ENCODE results near the gene TMEM202. TPM values are rescaled to one million over a fixed set of nuclear protein-coding genes. Genes with fewer than 3 reads are reported as not detected.
"Not testable (repeated sequence)": the region's sequence is repeated elsewhere in the genome, so short reads cannot be mapped to it uniquely, and the experiment has no call there.

Gene TMEM202
- total RNA-seq, 1 donor from 2014 or later, result not detected

GRCh38 chr15:72398648-72399047 lies 543 bp downstream of the TMEM202 start:
- intact Hi-C loops (cut with micrococcal nuclease), result no loop called here

DNA sequence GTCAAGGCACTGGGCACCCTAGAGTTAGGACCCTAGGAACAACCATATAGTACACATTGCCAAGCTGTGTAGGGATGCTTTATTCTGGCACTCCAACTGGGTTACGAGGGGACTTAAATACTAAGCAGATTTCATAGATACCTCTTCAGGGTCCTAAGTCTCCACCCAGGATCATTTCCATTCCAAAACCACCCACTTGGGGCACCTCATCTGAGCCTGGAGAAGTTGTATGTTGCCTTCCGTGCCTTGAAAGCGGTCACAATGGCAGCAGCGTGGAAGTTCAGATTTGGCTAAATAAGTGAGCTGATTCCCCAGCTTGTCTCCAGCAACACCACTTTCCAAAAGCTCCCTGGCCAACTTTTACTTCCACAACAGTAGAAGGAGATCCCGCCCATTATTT lies 4.6 kb downstream of the TMEM202 start:
- intact Hi-C loops (cut with micrococcal nuclease), result no loop called here

- intact Hi-C loops (cut with micrococcal nuclease), result no loop called here
These were observed 6.3 kb downstream of the TMEM202 start for GRCh38 chr15:72404356-72404755.

- intact Hi-C loops (cut with micrococcal nuclease), result no loop called here
These were observed 6.7 kb downstream of the TMEM202 start for GRCh38 chr15:72404841-72405240.

GRCh38 chr15:72406936-72407335 lies 8.8 kb downstream of the TMEM202 start:
- intact Hi-C loops (cut with micrococcal nuclease), result no loop called here

GRCh38 chr15:72411111-72411510 lies 13.0 kb downstream of the TMEM202 start:
- intact Hi-C loops (cut with micrococcal nuclease), result no loop called here

DNA sequence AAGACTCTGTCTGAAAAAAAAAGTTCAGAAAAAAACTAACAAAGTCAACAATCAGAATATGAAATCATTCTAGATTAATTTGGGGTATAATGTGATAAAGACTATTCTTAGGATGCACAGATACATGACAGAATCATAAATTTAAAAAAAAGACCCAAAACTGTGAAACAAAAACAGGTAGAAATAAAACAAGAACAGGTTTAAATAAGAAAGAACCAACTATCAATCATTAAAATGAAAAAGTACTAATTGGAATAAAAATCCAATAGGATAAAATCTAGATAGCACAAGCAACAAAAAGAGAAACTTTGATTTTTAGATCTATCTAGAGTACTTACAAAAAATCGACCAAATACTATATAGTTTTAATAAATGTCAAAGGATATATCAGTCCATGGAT lies 13.4 kb downstream of the TMEM202 start:
- intact Hi-C loops (cut with micrococcal nuclease), result no loop called here

- intact Hi-C loops (cut with micrococcal nuclease), result not testable (repeated sequence)
These were observed 15.2 kb downstream of the TMEM202 start for GRCh38 chr15:72413337-72413736.

GRCh38 chr15:72415304-72415703 lies 17.2 kb downstream of the TMEM202 start:
- intact Hi-C loops (cut with micrococcal nuclease), result no loop called here

DNA sequence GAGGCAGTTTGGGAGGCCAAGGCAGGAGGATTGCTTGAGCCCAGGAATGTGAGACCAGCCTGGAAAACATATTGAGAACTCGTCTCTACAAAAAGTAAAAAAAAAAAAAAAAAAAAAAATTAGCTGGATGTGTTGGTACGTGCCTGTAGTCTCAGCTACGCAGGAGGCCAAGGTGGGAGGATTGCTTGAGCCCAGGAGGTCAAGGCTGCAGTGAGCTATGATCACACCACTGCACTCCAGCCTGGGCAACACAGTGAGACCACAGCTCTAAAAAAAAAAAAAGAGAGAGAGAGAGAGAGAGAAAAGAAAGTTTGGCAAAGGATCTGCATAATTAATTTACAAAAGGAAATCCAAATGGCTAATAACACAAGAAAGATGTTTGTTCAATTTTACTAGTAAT lies 21.7 kb downstream of the TMEM202 start:
- intact Hi-C loops (cut with micrococcal nuclease), result not testable (repeated sequence)

DNA sequence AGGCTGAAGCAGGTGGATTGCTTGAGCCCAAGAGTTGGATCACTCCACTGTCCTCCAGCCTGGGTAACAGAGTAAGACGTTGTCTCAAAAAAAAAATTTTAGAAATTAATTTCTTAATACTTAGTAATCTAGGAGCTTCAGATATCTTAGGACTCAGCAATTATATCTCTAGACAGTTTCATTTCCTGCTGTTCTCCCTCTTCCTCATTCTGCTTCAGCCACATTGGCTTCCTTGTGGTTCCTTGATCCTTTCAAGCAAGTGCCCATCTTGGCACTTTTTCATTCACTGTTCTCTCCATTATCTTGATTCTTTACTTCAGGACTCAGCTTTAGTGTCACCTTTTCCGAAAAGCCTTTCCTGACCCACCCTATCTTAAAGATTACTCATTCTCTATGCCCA lies 22.5 kb downstream of the TMEM202 start:
- intact Hi-C loops (cut with micrococcal nuclease), result no loop called here

- intact Hi-C loops (cut with micrococcal nuclease), result no loop called here
These were observed 23.4 kb downstream of the TMEM202 start for GRCh38 chr15:72421484-72421883.

- intact Hi-C loops (cut with micrococcal nuclease), result no loop called here
These were observed 25.2 kb downstream of the TMEM202 start for GRCh38 chr15:72423256-72423655.

- intact Hi-C loops (cut with micrococcal nuclease), result no loop called here
These were observed 28.6 kb downstream of the TMEM202 start for GRCh38 chr15:72426753-72427152.

GRCh38 chr15:72437650-72438316 lies 39.7 kb downstream of the TMEM202 start:
- intact Hi-C loops (cut with micrococcal nuclease), result no loop called here

GRCh38 chr15:72442848-72443247 lies 44.7 kb downstream of the TMEM202 start:
- intact Hi-C loops (cut with micrococcal nuclease), result not testable (repeated sequence)

DNA sequence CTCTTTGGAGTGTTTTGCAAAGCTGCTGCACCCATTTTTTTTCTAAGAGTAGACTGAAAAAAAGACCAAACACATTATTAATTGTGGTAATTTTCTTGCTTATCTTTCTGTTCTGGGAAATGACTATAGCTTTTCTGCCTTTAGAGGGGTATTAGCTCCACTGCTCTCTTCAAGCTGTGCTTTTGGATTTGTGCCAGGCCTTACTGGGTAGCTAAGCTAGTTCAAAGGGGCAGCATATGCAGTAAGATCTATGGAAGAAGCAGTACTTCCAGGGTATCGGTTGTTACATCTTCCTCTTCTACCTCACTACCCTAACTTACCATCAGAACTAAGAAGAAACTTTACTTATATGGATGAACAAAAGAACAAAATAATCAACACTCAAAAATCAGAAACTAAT lies 47.3 kb downstream of the TMEM202 start:
- intact Hi-C loops (cut with micrococcal nuclease), result no loop called here

- intact Hi-C loops (cut with micrococcal nuclease), result no loop called here
These were observed 52.7 kb downstream of the TMEM202 start for GRCh38 chr15:72450805-72451204.

- intact Hi-C loops (cut with micrococcal nuclease), result no loop called here
These were observed 53.1 kb downstream of the TMEM202 start for GRCh38 chr15:72451224-72451623.

GRCh38 chr15:72456684-72457083 lies 58.6 kb downstream of the TMEM202 start:
- intact Hi-C loops (cut with micrococcal nuclease), result no loop called here

Data from T-helper 1 cell treated with Interleukin-12 subunit alpha and Interleukin-12 subunit beta and Interleukin-4 antibody, amounts not matched to agents 30 ng/mL and 1 ng/mL, for 36 hours (primary cell).